K562 (cell line): ENCODE results near the gene USP48. TPM values are rescaled to one million over a fixed set of nuclear protein-coding genes. Genes with fewer than 3 reads are reported as not detected.

ENCODE experiments used
- CBFA2T3 ChIP-seq: fragments of 450-650 bp; IDR thresholded peaks from 2 replicates; pipeline ENCODE4 v1.6.1; 2017
- HDAC8 ChIP-seq: fragments of 450-650 bp; IDR thresholded peaks from 2 replicates; pipeline ENCODE4 v1.6.1; 2016; ENCODE audit warnings: mild to moderate bottlenecking, missing genetic modification characterization, moderate library complexity, missing compliant biosample characterization
- KAT8 ChIP-seq: fragments of 450-650 bp; IDR thresholded peaks from 2 replicates; pipeline ENCODE4 v1.6.1; 2016; ENCODE audit warnings: low read depth, mild to moderate bottlenecking
- MGA ChIP-seq: fragments of 450-650 bp; IDR thresholded peaks from 2 replicates; pipeline ENCODE4 v1.6.1; 2016; ENCODE audit warnings: mild to moderate bottlenecking, moderate library complexity
- ZSCAN29 ChIP-seq: fragments of 450-650 bp; IDR thresholded peaks from 2 replicates; pipeline ENCODE4 v1.6.1; 2017
- polyA plus RNA-seq, 8 experiments: library from polyadenylated mRNA; depleted of rRNA in 4 of 8; stranded (reverse) in 5 of 8; unstranded in 3 of 8; fragments of >200 nt; fragmentation: Nextera tagmentation in 2 of 8; fragmentation: Illumina TruSeq in 1 of 8; extraction: Ambion mirVana in 2 of 8; extraction: Trizol in 1 of 8; gene quantifications; 2 replicates each; pipeline versions ENCODE4 v1.2.1 to v1.2.3, GENCODE V29; 2011 to 2014; ENCODE audit warnings: inconsistent platforms in 1 of 8, missing spikeins in 1 of 8
- total RNA-seq, 7 experiments: library from RNA; depleted of rRNA in 6 of 7; stranded (reverse); fragments of >200 nt in 6 of 7; fragmentation: Illumina TruSeq in 2 of 7; extraction: Trizol in 2 of 7; gene quantifications; 2 replicates each; pipeline versions ENCODE4 v1.2.1 to v1.2.3, GENCODE V29; 2011 to 2021; ENCODE audit warnings: low replicate concordance in 1 of 7

Gene USP48
- total and polyA plus RNA-seq, 9 of the 15 experiments (the other 6 are each of a cell fraction or from before 2014, with no cell fraction given), result 23.3 to 123 (median 106) TPM

- TF ChIP-seq MGA, result 0 out of 2 replicates have a peak, but pooled peaks have one; percentile 10
- no peak for TF ChIP-seq CBFA2T3
- TF ChIP-seq HDAC8 (tag), result no peak
- TF ChIP-seq ZSCAN29, result no peak
- no peak for TF ChIP-seq KAT8
Observed at GRCh38 chr1:21775985-21776562, 6.9 kb downstream of the USP48 start (continued).
